ENCODE results near the gene MCM7. TPM values are rescaled to one million over a fixed set of nuclear protein-coding genes. Genes with fewer than 3 reads are reported as not detected.

The MCM7 gene
- 23.5 and 39.1 TPM in 2 replicates for total RNA-seq (ENCODE audit: low replicate concordance)

DNA sequence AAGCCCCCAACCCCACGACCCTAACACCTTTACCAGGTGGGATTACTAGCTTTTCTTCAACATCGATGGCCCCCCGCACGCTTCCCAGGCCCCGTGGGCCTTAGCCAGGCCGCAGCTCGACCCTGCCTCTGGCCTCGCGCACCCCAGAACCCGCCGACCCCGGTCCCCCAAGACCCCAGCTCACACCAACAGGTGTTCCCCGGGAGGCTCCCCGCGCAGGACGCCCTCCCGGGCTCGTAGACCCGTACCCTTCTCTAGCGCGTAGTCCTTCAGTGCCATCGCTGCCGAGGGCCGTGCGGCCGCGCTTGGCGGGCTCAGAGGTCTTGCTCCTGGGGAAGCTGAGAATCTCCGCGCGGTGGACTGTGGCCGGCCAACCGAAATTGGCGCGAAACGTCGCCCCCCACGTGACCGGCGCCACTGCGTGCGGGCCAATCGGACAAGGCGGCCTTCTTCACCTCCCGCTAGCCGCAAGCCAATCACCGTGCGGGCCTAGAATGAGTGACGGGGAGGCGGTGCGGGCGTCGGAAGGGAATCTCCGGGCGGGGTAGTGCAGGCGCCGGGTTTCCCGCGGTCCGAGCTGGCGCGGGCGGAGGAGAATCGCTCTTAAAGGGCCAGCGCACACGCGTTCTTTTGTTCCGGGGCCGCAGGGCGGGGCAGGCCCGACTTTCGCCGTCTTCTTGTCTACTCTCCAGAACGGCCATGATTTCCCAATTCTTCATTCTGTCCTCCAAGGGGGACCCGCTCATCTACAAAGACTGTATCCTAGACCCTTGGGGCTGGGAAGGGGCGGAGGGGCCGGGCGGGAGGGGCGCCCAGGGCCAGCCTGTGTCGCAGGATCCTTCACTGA lies at the start of gene MCM7, which contains the start of gene AP4M1:
MCM7 (minus strand) TSS at position 382 of the 847 bp plus-strand sequence; CDS start at position 279, 103 bp downstream.
AP4M1 (plus strand) TSS at position 628 of the 847 bp plus-strand sequence; CDS start at position 700, 72 bp downstream.

GRCh38 chr7:100148559-100149328 lies 47.5 kb upstream of the MCM7 start, which contains the start of gene LAMTOR4:
TSS of gene LAMTOR4 (plus strand) at chr7:100148918. CDS start at chr7:100148973, 55 bp downstream.

DNA sequence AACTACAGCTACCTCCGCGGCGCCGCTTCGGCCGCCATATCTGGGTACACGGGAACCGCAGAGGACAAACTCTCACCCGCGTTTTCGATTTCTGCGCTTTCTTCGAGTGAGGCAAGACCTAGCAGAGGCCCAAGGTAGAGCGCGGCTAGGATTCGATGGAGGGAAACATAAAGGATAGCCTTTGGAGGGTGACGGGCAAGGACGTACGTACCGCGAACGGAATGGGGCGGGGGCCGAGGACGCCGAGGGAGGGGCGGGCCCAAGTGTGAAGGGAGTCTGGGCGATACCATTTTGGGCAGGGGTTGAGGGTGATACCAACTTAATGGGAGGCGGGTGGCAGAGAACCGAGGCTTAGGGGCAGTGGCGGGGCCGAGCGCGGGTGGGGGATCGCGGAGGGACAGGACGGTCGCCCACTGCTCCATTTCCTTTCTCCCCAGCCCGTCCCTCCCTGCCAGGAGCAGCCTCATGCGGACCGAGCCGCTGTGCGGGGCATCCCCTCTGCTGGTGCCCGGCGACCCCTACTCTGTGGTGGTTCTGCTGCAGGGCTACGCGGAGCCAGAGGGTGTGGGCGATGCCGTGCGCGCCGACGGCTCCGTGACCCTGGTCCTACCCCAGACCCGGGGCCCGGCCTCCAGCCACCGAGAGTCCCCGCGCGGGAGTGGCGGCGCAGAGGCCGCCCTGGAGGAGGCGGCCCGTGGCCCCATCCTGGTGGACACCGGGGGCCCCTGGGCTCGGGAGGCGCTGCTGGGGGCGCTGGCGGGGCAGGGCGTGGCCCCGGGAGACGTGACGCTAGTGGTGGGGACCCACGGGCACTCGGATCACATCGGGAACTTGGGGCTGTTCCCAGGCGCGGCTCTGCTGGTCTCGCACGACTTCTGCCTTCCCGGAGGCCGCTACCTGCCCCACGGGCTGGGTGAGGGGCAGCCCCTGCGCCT lies 26.0 kb upstream of the MCM7 start, which contains the start of gene MBLAC1:
MBLAC1 (plus strand) TSS at position 37 of the 935 bp plus-strand sequence; CDS start at position 466, 429 bp downstream.

GRCh38 chr7:100119072-100119969 lies 18.1 kb upstream of the MCM7 start, which contains the start of the genes CNPY4 and TAF6:
TSS of gene CNPY4 (plus strand) at chr7:100119634. CDS start at chr7:100119745, 111 bp downstream.
TSS of gene TAF6 (minus strand) at chr7:100119358. CDS start at chr7:100114209, 5,149 bp downstream.

GRCh38 chr7:100088621-100089457 lies 12.4 kb downstream of the MCM7 start, which contains the start of gene COPS6:
TSS of gene COPS6 (plus strand) at chr7:100088969. CDS start at chr7:100088991, 22 bp downstream.

DNA sequence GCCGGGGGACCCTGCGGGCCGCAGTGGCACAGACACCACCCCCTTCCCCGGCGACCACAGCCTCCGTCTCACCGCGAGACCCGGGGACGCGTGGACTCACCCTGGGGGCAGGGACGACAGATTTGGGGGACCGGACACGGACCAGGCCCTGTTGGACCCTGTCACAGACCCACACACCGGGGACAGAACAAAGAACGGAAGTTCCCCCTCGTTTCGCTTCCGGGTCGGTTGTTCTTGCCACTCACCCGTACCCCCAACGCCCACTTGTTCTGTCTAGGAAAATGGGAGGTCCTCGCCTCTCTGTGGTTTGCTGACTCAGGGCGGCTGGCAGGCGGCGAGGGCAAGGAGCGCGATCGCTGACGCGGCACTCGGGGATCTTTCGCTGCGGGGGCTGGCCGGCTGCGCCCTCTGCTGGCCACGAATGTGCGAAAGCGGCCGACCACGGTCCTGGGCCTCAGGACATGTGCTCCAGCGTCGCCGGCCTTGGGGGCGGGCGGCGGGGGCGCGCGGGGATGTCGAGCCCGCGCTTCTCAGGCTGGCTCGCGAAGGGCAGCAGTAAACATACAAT lies 19.6 kb downstream of the MCM7 start, which contains the start of gene ZNF3:
ZNF3 (minus strand) TSS at position 189 of the 568 bp plus-strand sequence. CDS start 4,366 bp downstream, outside the sequence.

GRCh38 chr7:100049441-100050291 lies 51.5 kb downstream of the MCM7 start, which contains the start of gene ZSCAN21:
TSS of gene ZSCAN21 (plus strand) at chr7:100049774. CDS start at chr7:100057007, 7,233 bp downstream.

Other genes with a start within 250 kb of the MCM7 start
- 0.12 TPM in 1 of 2 replicates, not detected in the other for gene OR2AE1, start 224.4 kb downstream of the MCM7 start, total RNA-seq (ENCODE audit: low replicate concordance)
- 21.2 and 32.1 TPM in 2 replicates for gene TRIM4, start 181.9 kb downstream of the MCM7 start, total RNA-seq (ENCODE audit: low replicate concordance)
- not detected in 2 replicates for gene GJC3, start 171.8 kb downstream of the MCM7 start, total RNA-seq (ENCODE audit: low replicate concordance)
- gene AZGP1, start 125.4 kb downstream of the MCM7 start, total RNA-seq (ENCODE audit: low replicate concordance): 0.30 TPM in 1 of 2 replicates, not detected in the other
- 33.1 and 37.3 TPM in 2 replicates for gene ZKSCAN1, start 85.8 kb downstream of the MCM7 start, total RNA-seq (ENCODE audit: low replicate concordance)
- gene ZSCAN21, start 51.6 kb downstream of the MCM7 start, total RNA-seq (ENCODE audit: low replicate concordance): 8.2 and 9.8 TPM in 2 replicates
- 11.8 and 19.1 TPM in 2 replicates for gene ZNF3, start 19.7 kb downstream of the MCM7 start, total RNA-seq (ENCODE audit: low replicate concordance)
- 77.9 and 108 TPM in 2 replicates for gene COPS6, start 12.4 kb downstream of the MCM7 start, total RNA-seq (ENCODE audit: low replicate concordance)
- gene AP4M1, start 246 bp upstream of the MCM7 start, total RNA-seq (ENCODE audit: low replicate concordance): 15.3 and 19.6 TPM in 2 replicates
- gene TAF6, start 18.0 kb upstream of the MCM7 start, total RNA-seq (ENCODE audit: low replicate concordance): 13.3 and 25.1 TPM in 2 replicates
- gene CNPY4, start 18.2 kb upstream of the MCM7 start, total RNA-seq (ENCODE audit: low replicate concordance): 34.4 and 67.6 TPM in 2 replicates
- gene MBLAC1, start 25.6 kb upstream of the MCM7 start, total RNA-seq (ENCODE audit: low replicate concordance): 1.4 and 2.2 TPM in 2 replicates
- 119 and 142 TPM in 2 replicates for gene LAMTOR4, start 47.5 kb upstream of the MCM7 start, total RNA-seq (ENCODE audit: low replicate concordance)
- 3.0 and 4.4 TPM in 2 replicates for gene TRAPPC14, start 57.3 kb upstream of the MCM7 start, total RNA-seq (ENCODE audit: low replicate concordance)
- 1.5 and 2.3 TPM in 2 replicates for gene GAL3ST4, start 67.2 kb upstream of the MCM7 start, total RNA-seq (ENCODE audit: low replicate concordance)
- gene GPC2, start 76.0 kb upstream of the MCM7 start, total RNA-seq (ENCODE audit: low replicate concordance): 1.4 and 3.1 TPM in 2 replicates
- 0.30 and 1.4 TPM in 2 replicates for gene STAG3, start 76.5 kb upstream of the MCM7 start, total RNA-seq (ENCODE audit: low replicate concordance)
- gene PVRIG, start 118.6 kb upstream of the MCM7 start, total RNA-seq (ENCODE audit: low replicate concordance): not detected in 2 replicates
- gene SPDYE3, start 206.3 kb upstream of the MCM7 start, total RNA-seq (ENCODE audit: low replicate concordance): not detected in 2 replicates

Measured in smooth muscle cell of the coronary artery (primary cell).